OCI-LY7 (cell line): ENCODE measurements around the gene CNTN5.

ENCODE experiments used
- EZH2phosphoT487 ChIP-seq: fragments of 200-600 bp; sonication (generic); IDR thresholded peaks from 2 replicates; pipeline ENCODE4 v1.6.1; 2018; ENCODE audit warnings: low read depth, borderline replicate concordance, mild to moderate bottlenecking, mixed run types, antibody characterized with exemption, low read length, moderate library complexity, mixed read lengths
- TF ChIP-seq, protein P1 (sequence below): fragments of 200-600 bp; sonication (generic); conservative IDR thresholded peaks from 2 replicates; pipeline ENCODE4 v1.5.1; 2014; ENCODE audit warnings: mild to moderate bottlenecking, antibody characterized with exemption, low read length, moderate library complexity, mixed read lengths

DNA sequence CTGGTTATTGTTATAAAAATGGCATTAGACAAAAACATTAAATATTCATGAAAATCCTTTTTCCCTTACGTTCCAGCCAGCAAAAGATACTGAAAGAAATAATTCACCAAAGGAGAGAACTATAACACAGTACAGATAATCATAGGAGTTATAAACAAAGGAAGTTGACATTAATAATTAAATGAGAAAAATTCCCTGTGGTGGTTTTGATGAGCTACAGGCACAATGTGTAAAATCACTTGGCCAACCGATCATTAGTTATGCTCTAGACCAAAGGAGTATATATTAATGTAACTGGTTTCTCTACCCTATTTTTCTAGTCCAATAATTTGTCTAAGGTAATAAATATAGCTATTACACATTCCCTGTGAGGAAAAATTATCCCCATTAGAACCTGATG, 534.7 kb downstream of the CNTN5 start:
- TF ChIP-seq, protein P1, sequence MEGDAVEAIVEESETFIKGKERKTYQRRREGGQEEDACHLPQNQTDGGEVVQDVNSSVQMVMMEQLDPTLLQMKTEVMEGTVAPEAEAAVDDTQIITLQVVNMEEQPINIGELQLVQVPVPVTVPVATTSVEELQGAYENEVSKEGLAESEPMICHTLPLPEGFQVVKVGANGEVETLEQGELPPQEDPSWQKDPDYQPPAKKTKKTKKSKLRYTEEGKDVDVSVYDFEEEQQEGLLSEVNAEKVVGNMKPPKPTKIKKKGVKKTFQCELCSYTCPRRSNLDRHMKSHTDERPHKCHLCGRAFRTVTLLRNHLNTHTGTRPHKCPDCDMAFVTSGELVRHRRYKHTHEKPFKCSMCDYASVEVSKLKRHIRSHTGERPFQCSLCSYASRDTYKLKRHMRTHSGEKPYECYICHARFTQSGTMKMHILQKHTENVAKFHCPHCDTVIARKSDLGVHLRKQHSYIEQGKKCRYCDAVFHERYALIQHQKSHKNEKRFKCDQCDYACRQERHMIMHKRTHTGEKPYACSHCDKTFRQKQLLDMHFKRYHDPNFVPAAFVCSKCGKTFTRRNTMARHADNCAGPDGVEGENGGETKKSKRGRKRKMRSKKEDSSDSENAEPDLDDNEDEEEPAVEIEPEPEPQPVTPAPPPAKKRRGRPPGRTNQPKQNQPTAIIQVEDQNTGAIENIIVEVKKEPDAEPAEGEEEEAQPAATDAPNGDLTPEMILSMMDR: no peak
- TF ChIP-seq EZH2phosphoT487: no peak
